Spinal cord (tissue), 10 donors: ENCODE results near the gene LRFN2. TPM values are rescaled to one million over a fixed set of nuclear protein-coding genes. Genes with fewer than 3 reads are reported as not detected.
A peak's percentile ranks its signal among the peaks of the same experiment; 100 is the strongest.

Experiments used
- DNase-seq, 6 donors: peaks; one replicate each; pipeline versions ENCODE4 v3.0.0 to v3.0.0-alpha.2; 2013 to 2015; ENCODE audit warnings: low spot score in 6 of 6, low read depth in 4 of 6
- H3K27ac ChIP-seq: one replicate; pipeline ENCODE4 v1.5.1; 2013; ENCODE audit warnings: low read depth, low read length, control low read depth
- H3K27me3 ChIP-seq: one replicate; pipeline ENCODE4 v1.6.1; 2013; ENCODE audit warnings: low read length; ENCODE audit not compliant: control insufficient read depth, insufficient read depth
- H3K36me3 ChIP-seq: one replicate; pipeline ENCODE4 v1.6.1; 2013; ENCODE audit warnings: low read length; ENCODE audit not compliant: control insufficient read depth, insufficient read depth
- H3K4me1 ChIP-seq: one replicate; pipeline ENCODE4 v1.6.1; 2013; ENCODE audit warnings: low read length; ENCODE audit not compliant: control insufficient read depth, insufficient read depth
- H3K4me3 ChIP-seq: one replicate; pipeline ENCODE4 v1.5.1; 2013; ENCODE audit warnings: low read depth, low read length, control low read depth
- H3K9me3 ChIP-seq: one replicate; pipeline ENCODE4 v1.6.1; 2013; ENCODE audit warnings: low read length; ENCODE audit not compliant: control insufficient read depth, insufficient read depth
- WGBS: methylation state at CpG from one replicate; pipeline ENCODE4 v1.1.5; 2013; ENCODE audit warnings: missing lambda C conversion rate; ENCODE audit not compliant: insufficient coverage; 5-methylcytosine and 5-hydroxymethylcytosine counted together
- polyA plus RNA-seq, 2 donors: library from polyadenylated mRNA; unstranded; fragments of 120-200 nt; gene quantifications; one replicate each; pipeline ENCODE4 v1.2.1, GENCODE V29; 2013; ENCODE audit not compliant: insufficient read length in 2 of 2
- total RNA-seq, 2 donors: library from RNA; depleted of rRNA in 1 of 2; stranded (reverse); fragments of 120-200 nt in 1 of 2; fragments of >200 nt in 1 of 2; gene quantifications; one replicate each; pipeline versions ENCODE4 v1.2.3 to v1.2.4, GENCODE V29; 2013 to 2014
- donor health status: healthy.

LRFN2 gene
- total and polyA plus RNA-seq, 4 donors = 2.7 to 8.6 (median 7.3) TPM

GRCh38 chr6:40511884-40512283 lies 75.3 kb downstream of the LRFN2 start:
- Histone ChIP-seq H3K4me1 (no peaks in the 10 kb centered on the region), H3K4me3 (no peak overlapping the region), H3K27me3 (no peaks in the 10 kb centered on the region), H3K27ac (no peak overlapping the region), H3K36me3 (no peaks in the 10 kb centered on the region), H3K9me3 (no peaks in the 10 kb centered on the region)
- WGBS = 82% methylated on average over 5 of the region's 6 CpGs
- DNase-seq = no peak

- H3K4me1 ChIP-seq = no peaks in the 10 kb centered on the region
- H3K27me3 ChIP-seq = no peaks in the 10 kb centered on the region
- no peak overlapping the region for H3K27ac ChIP-seq
- DNase-seq = no peak
- 78% methylated on average over 4 of the region's 4 CpGs for WGBS
- no peaks in the 10 kb centered on the region for H3K9me3 ChIP-seq
- no peaks in the 10 kb centered on the region for H3K36me3 ChIP-seq
- no peak overlapping the region for H3K4me3 ChIP-seq
Observed at GRCh38 chr6:40510442-40510841, 76.7 kb downstream of the LRFN2 start.

GRCh38 chr6:40509716-40510260 lies 77.4 kb downstream of the LRFN2 start:
- no peak for DNase-seq
- Histone ChIP-seq H3K4me3 (no peak overlapping the region), H3K9me3 (no peaks in the 10 kb centered on the region), H3K36me3 (no peaks in the 10 kb centered on the region), H3K27me3 (no peaks in the 10 kb centered on the region), H3K4me1 (no peaks in the 10 kb centered on the region), H3K27ac (no peak overlapping the region)
- WGBS = 85% methylated on average over 10 of the region's 11 CpGs

GRCh38 chr6:40509086-40509485 lies 78.1 kb downstream of the LRFN2 start:
- Histone ChIP-seq H3K4me3 (no peak overlapping the region), H3K27ac (no peak overlapping the region), H3K9me3 (no peaks in the 10 kb centered on the region), H3K4me1 (no peaks in the 10 kb centered on the region), H3K27me3 (no peaks in the 10 kb centered on the region), H3K36me3 (no peaks in the 10 kb centered on the region)
- 75% methylated on average over 1 of the region's 1 CpG for whole genome bisulfite sequencing
- no peak for DNase-seq

- H3K9me3 ChIP-seq = no peaks in the 10 kb centered on the region
- H3K4me3 ChIP-seq = no peak overlapping the region
- WGBS = 86% methylated on average over 6 of the region's 9 CpGs
- no peaks in the 10 kb centered on the region for H3K4me1 ChIP-seq
- no peaks in the 10 kb centered on the region for H3K27me3 ChIP-seq
- no peak for DNase-seq
- H3K27ac ChIP-seq = no peak overlapping the region
- H3K36me3 ChIP-seq = no peaks in the 10 kb centered on the region
Observed at GRCh38 chr6:40506954-40507353, 80.2 kb downstream of the LRFN2 start.

GRCh38 chr6:40505191-40505810 lies 81.9 kb downstream of the LRFN2 start:
- no peak overlapping the region for H3K27ac ChIP-seq
- H3K4me3 ChIP-seq = no peak overlapping the region
- H3K27me3 ChIP-seq = no peaks in the 10 kb centered on the region
- DNase-seq = peak in 1 of 6 donors; percentile 91
- H3K9me3 ChIP-seq = no peaks in the 10 kb centered on the region
- no peaks in the 10 kb centered on the region for H3K4me1 ChIP-seq
- 83% methylated on average over 8 of the region's 12 CpGs for WGBS
- no peaks in the 10 kb centered on the region for H3K36me3 ChIP-seq

GRCh38 chr6:40504274-40504673 lies 82.9 kb downstream of the LRFN2 start:
- WGBS = no CpG with 5 or more reads among the region's 3 CpGs
- no peaks in the 10 kb centered on the region for H3K27me3 ChIP-seq

GRCh38 chr6:40500227-40500626 lies 86.9 kb downstream of the LRFN2 start:
- Histone ChIP-seq H3K4me1 (no peaks in the 10 kb centered on the region), H3K27ac (no peak overlapping the region), H3K9me3 (no peaks in the 10 kb centered on the region), H3K27me3 (no peaks in the 10 kb centered on the region), H3K36me3 (no peaks in the 10 kb centered on the region), H3K4me3 (no peak overlapping the region)
- 55% methylated on average over 2 of the region's 4 CpGs for whole genome bisulfite sequencing
- no peak for DNase-seq

More at GRCh38 chr6:40504274-40504673, 82.9 kb downstream of the LRFN2 start:
- no peak overlapping the region for H3K4me3 ChIP-seq
- H3K4me1 ChIP-seq = no peaks in the 10 kb centered on the region
- no peaks in the 10 kb centered on the region for H3K36me3 ChIP-seq
- no peak overlapping the region for H3K27ac ChIP-seq
- DNase-seq = no peak
- H3K9me3 ChIP-seq = no peaks in the 10 kb centered on the region

- H3K27ac ChIP-seq = no peak overlapping the region
- no peaks in the 10 kb centered on the region for H3K36me3 ChIP-seq
- peak in 1 of 6 donors; percentile 33 for DNase-seq
- no peaks in the 10 kb centered on the region for H3K27me3 ChIP-seq
- H3K4me1 ChIP-seq = no peaks in the 10 kb centered on the region
- H3K4me3 ChIP-seq = no peak overlapping the region
- H3K9me3 ChIP-seq = no peaks in the 10 kb centered on the region
- whole genome bisulfite sequencing = 64% methylated on average over 3 of the region's 8 CpGs
Observed at GRCh38 chr6:40499215-40499614, 87.9 kb downstream of the LRFN2 start.

GRCh38 chr6:40498148-40498547 lies 89.0 kb downstream of the LRFN2 start:
- no peak overlapping the region for H3K27ac ChIP-seq
- no peaks in the 10 kb centered on the region for H3K36me3 ChIP-seq
- H3K4me1 ChIP-seq = no peaks in the 10 kb centered on the region
- no peak overlapping the region for H3K4me3 ChIP-seq
- WGBS = no CpG with 5 or more reads among the region's 1 CpG
- no peaks in the 10 kb centered on the region for H3K27me3 ChIP-seq
- DNase-seq = no peak
- no peaks in the 10 kb centered on the region for H3K9me3 ChIP-seq
